IPS-18a (cell line): ENCODE measurements around the gene MRGPRF.

Experiments used
- H3K27ac ChIP-seq: one replicate; pipeline ENCODE4 v1.5.1; 2013; ENCODE audit warnings: low read length
- H3K27me3 ChIP-seq: one replicate; pipeline ENCODE4 v1.6.1; 2013; ENCODE audit warnings: mild to moderate bottlenecking, low read length; ENCODE audit not compliant: control insufficient read depth, insufficient read depth
- H3K36me3 ChIP-seq: one replicate; pipeline ENCODE4 v1.6.1; 2013; ENCODE audit warnings: low read depth, low read length; ENCODE audit not compliant: control insufficient read depth
- H3K4me1 ChIP-seq: one replicate; pipeline ENCODE4 v1.6.1; 2013; ENCODE audit warnings: low read depth, low read length; ENCODE audit not compliant: control insufficient read depth
- H3K4me3 ChIP-seq: one replicate; pipeline ENCODE4 v1.5.1; 2013; ENCODE audit warnings: low read length
- H3K9ac ChIP-seq: one replicate; pipeline ENCODE4 v1.6.1; 2013; ENCODE audit warnings: mild to moderate bottlenecking, low read length, moderate library complexity
- H3K9me3 ChIP-seq: one replicate; pipeline ENCODE4 v1.6.1; 2013; ENCODE audit warnings: low read depth, low read length; ENCODE audit not compliant: control insufficient read depth

The MRGPRF gene

DNA sequence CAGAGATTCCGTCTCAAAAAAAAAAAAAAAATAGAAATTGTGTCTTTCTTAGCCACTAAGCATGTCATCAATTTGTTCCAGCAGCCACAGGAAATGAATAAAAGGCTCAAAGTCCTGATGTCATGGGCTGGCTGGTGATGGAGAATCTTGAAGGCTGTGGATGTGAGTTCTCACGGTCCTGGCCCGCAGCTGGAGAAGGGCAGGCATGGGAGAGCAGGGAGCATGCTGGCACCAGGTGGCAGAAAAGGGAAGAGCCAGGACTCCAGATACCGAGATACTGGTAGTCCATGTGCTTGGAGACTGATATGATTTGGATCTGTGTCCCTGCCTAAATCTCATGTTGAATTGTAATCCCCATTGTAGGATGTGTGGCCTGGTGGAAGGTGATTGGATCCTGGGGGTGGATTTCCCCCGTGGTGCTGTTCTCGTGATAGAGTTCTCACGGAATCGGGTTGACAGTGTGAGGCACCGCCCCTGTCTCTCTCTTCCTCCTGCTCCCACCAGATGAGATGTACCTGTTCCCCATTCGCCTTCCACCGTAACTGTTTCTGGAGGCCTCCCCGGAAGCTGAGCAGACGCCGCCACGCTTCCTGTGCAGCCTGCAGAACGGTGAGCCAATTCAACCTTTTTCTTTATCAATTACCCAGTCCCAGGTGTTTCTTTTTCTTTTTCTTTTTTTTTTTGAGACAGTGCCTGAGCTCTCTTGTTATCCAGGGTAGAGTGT, 50.4 kb downstream of the MRGPRF start:
- H3K27me3 ChIP-seq, result no peaks in the 10 kb centered on the region
- no peaks in the 10 kb centered on the region for H3K9me3 ChIP-seq
- H3K36me3 ChIP-seq, result no peaks in the 10 kb centered on the region
- H3K4me1 ChIP-seq, result no peaks in the 10 kb centered on the region
- no peak overlapping the region for H3K9ac ChIP-seq
- no peak overlapping the region for H3K27ac ChIP-seq
- no peak overlapping the region for H3K4me3 ChIP-seq

DNA sequence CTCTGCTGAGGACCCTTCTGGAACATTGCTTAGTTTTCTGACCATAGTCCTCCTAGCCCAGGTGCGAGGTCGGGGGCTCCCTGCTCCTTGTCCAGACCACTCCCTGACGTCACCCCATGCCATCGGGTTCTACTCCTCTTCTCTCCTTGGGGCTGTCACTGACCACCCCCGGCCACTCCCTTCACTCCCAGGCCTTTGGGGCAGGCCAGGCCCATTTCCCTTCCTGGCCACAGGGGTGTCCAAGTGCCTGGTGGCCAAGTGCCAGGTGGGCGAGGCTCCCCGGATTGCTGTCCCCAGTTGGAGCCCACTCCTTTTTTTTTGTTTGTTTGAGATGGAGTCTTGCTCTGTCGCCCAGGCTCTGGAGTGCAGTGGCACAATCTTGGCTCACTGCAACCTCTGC, 51.8 kb downstream of the MRGPRF start:
- Histone ChIP-seq H3K27me3 (no peaks in the 10 kb centered on the region), H3K9me3 (no peaks in the 10 kb centered on the region), H3K4me3 (no peak overlapping the region), H3K27ac (no peak overlapping the region), H3K4me1 (no peaks in the 10 kb centered on the region), H3K9ac (no peak overlapping the region), H3K36me3 (no peaks in the 10 kb centered on the region)

DNA sequence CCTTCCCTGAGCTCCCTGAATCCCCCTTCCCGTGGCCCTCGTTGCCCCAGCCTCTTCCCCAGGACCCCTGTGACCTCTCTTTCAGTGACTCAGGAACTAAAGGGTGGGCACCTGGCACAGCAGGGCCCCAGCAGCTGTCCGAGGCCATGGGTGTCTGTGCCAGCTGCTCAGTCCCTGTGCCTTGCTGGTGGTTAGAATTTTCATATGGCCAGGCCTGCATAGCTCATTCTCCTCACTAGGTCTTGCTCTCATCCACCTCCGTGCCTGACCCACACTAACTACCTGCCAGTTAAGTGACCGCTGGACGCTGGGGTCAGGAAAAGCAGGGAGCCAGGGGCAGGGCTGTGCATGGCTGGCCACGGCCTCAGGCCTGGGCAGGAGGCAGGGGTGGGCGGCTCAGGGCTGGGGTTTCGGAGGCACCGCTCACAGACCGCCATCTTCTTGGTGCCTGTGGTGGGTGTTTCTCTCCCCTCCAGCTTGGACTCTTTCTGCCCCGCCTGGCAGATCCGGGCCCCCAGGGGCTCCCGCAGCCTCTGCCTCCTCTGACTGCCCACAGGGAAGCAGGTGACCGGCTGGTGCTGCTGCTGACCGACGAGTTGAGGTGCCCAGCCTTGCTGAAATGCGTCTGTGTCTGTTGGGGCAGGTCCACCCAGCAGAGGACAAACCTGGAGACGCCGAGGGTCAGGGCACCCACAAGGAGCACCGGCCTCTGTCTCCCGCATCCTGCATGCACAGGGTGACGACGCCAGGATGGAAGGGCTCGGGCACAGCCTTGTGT, 52.6 kb downstream of the MRGPRF start:
- Histone ChIP-seq H3K27me3 (no peaks in the 10 kb centered on the region), H3K36me3 (no peaks in the 10 kb centered on the region), H3K4me1 (peaks cover 2% of the 10 kb centered on the region), H3K27ac (no peak overlapping the region), H3K9ac (no peak overlapping the region), H3K9me3 (no peaks in the 10 kb centered on the region), H3K4me3 (no peak overlapping the region)

DNA sequence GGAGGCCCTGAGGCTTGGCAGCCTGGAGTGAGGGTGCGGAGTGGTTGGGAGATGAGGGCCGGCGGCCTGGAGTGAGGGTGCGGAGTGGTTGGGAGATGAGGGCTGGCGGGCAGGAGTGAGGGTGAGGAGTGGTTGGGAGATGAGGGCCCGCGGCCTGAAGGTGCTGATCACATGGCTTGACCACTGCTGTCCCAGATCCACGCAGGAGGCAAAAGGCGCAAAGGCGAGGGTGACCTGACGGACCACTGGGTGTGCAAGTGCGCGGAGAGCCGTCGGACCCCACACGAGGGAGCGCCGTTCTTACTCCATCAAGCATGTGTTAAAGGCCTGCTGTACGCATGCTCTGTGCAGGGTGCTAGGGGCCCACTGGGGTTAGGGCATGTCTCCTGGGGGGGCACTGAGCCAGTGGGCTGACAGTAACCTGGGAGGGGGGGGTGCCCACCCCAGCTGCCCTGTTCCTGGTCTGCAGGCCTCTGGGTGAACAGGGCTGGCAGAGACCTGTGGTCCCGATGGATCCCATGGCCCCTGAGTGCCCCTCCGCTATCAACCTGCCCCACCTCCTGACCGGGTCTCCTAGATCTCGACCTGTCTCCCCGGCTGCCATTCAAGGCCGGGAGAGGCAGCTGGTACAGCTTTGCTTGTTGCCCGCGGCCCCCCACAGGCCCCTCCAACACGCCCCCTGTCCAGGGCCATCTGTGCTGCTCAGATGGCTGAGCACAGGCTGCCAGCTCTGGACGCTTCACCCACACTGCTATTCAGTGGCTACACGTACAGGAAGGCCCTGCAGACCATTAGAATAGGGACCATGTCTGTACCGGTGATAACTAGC, 53.4 kb downstream of the MRGPRF start:
- H3K9ac ChIP-seq, result no peak overlapping the region

DNA sequence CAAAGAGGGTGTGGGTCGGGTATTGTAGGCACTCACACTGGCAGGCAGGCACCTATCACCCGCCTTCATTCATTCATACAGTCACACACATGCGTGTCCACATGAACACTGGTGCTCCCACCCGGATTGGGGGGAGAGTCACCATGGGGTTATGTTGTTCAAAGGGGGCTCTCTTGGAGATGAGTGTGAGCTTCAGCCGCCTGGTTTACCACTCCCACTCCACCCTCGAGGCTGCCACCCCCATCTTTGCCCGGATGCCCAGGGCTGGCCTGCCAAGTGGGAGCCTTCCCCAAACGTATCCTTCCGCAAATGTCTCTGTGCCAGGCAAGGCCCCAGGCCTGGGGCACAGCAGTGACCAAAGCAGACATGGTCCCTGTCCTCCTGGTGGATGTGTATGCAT, 54.8 kb downstream of the MRGPRF start:
- H3K9ac ChIP-seq, result no peak overlapping the region
- no peak overlapping the region for H3K4me3 ChIP-seq
- H3K27ac ChIP-seq, result no peak overlapping the region
- peaks cover 3% of the 10 kb centered on the region for H3K4me1 ChIP-seq
- no peaks in the 10 kb centered on the region for H3K9me3 ChIP-seq
- no peaks in the 10 kb centered on the region for H3K36me3 ChIP-seq
- no peaks in the 10 kb centered on the region for H3K27me3 ChIP-seq

More for the DNA sequence above, 53.4 kb downstream of the MRGPRF start:
- Histone ChIP-seq H3K4me1 (peaks cover 3% of the 10 kb centered on the region), H3K9me3 (no peaks in the 10 kb centered on the region), H3K36me3 (no peaks in the 10 kb centered on the region), H3K27ac (no peak overlapping the region), H3K4me3 (no peak overlapping the region), H3K27me3 (no peaks in the 10 kb centered on the region)

DNA sequence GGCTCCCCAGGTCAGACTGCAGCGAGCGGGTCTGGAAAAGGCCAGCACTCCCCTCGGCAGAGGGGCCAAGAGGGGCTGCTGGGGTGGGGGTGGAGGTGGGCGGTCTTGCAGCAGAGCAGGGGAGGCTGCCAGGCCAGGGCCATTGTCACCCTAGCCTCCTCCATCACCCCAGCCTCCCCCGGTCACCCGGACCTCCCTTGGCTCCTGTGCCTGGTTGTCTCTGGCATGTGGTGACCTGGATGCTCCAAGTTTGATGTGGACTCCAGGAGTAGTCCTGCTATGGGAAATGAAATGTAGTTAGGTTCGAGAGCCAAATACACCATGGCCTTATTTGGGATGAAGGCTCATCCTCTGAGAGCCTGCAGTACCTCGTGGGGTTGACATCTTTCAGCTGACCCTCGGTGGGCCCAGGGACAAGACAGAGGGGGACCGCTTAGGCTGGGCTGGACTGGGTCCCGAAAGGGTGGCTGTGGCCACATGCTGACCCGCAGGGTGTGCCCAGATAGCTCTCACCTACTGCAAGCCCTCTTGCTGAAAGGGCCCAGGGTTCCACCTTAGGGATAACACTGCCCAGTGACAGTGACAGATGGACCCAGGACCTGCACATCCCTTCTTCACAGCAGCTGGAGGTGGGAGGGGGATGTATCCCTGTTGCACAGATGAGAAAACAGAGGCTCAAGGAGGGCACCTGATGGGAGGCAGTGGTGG, 56.3 kb downstream of the MRGPRF start:
- Histone ChIP-seq H3K4me1 (peaks cover 3% of the 10 kb centered on the region), H3K27me3 (no peaks in the 10 kb centered on the region), H3K9me3 (no peaks in the 10 kb centered on the region), H3K4me3 (no peak overlapping the region), H3K36me3 (no peaks in the 10 kb centered on the region), H3K27ac (no peak overlapping the region), H3K9ac (no peak overlapping the region)

DNA sequence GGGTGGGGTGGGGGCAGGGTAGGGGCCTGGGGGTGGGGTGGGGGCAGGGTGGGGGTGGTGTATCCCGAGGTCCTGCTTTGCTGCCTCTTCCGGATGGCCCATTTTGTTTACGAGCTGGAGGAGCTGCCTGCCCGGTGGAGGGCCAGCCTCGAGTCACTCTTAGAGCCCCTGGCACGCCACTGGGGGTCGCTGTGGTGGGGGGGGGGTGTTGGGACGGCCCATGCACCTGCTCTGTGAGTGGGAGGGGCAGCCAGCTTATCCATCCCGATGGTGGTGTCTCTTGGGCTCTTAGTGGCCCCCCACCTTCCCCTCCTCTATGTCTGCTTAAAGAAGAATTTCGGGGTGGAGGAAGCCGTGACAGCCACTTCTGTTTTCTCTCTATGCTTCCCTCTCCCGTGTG, 56.9 kb downstream of the MRGPRF start:
- Histone ChIP-seq H3K4me1 (peaks cover 3% of the 10 kb centered on the region), H3K27me3 (no peaks in the 10 kb centered on the region), H3K4me3 (no peak overlapping the region), H3K27ac (no peak overlapping the region), H3K36me3 (no peaks in the 10 kb centered on the region), H3K9ac (no peak overlapping the region), H3K9me3 (no peaks in the 10 kb centered on the region)

DNA sequence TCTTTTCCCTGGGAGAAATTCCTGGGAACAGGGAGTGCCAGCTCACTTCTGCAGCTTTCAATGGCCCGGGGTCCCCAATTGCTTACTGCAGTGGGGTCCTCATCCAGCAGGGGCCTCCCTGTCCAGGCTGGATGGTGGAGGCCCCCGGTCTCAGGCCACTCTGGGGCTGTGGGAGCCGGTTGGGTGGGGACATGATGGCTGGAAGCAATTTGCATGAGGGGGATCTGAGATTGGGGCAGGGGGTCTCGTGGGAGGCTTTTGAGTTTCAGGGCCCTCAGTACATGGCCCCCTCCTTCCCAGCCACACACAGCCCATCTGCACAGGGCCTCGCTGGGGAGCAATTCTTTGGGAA, 57.5 kb downstream of the MRGPRF start:
- H3K27ac ChIP-seq, result no peak overlapping the region
- H3K36me3 ChIP-seq, result no peaks in the 10 kb centered on the region
- peaks cover 8% of the 10 kb centered on the region for H3K4me1 ChIP-seq
- no peak overlapping the region for H3K4me3 ChIP-seq
- no peaks in the 10 kb centered on the region for H3K27me3 ChIP-seq
- H3K9me3 ChIP-seq, result no peaks in the 10 kb centered on the region
- H3K9ac ChIP-seq, result no peak overlapping the region

DNA sequence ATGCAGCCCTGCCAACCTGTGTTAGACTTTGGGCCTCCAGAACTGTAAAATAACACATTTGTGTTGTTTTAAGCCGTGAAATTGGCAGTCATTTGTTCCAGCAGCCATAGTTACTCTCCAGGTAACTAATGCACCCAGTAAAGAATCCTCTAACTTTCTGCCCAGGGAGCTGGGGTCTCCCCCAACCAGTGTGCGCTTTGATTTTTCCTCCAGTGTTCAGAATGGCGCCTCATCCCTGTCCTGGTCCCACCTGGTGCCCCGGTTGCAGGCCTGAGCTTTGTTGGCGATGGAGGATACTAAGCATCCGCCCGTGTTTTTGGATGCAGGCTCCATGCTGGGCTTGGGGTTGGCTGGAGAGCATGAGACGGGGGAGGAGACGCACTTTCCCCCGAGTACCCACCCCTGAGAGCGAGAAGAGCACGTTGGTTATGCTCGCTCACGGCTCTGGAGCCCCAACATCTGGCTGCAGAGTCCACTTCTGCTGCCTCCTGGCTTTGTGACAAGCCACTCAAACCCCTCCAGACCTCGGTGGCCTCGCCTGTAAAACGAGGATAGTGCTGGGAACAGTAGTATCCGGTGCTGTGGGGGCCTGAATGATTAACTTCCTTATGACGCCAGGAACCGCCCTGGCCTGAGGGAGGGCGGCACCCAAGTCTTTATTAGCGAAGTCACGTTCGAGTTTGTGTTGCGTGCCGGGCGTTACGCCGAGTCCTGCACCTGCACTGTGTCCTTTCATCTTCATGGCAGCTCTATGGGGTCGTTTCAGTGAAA, 58.0 kb downstream of the MRGPRF start:
- Histone ChIP-seq H3K27me3 (no peaks in the 10 kb centered on the region), H3K27ac (no peak overlapping the region), H3K4me1 (peaks cover 11% of the 10 kb centered on the region), H3K9me3 (no peaks in the 10 kb centered on the region), H3K9ac (no peak overlapping the region), H3K4me3 (no peak overlapping the region), H3K36me3 (no peaks in the 10 kb centered on the region)
